D721Med (cell line): ENCODE results near the gene CAD.

Experiments
- DNase-seq: peaks from one replicate; pipeline ENCODE4 v3.0.0; 2011; ENCODE audit warnings: low spot score; ENCODE audit not compliant: insufficient read length
- FAIRE-seq: peaks from 2 replicates; lab custom pipeline; 2011; peaks lifted over from hg19 to GRCh38; lab: Jason Lieb, UNC
- TF ChIP-seq, protein P1 (sequence below): IDR thresholded peaks from 2 replicates; pipeline ENCODE4 v1.5.1; 2012; ENCODE audit warnings: mild to moderate bottlenecking, control low read depth; ENCODE audit not compliant: insufficient read depth; ENCODE audit errors: missing control alignments

The CAD gene

DNA sequence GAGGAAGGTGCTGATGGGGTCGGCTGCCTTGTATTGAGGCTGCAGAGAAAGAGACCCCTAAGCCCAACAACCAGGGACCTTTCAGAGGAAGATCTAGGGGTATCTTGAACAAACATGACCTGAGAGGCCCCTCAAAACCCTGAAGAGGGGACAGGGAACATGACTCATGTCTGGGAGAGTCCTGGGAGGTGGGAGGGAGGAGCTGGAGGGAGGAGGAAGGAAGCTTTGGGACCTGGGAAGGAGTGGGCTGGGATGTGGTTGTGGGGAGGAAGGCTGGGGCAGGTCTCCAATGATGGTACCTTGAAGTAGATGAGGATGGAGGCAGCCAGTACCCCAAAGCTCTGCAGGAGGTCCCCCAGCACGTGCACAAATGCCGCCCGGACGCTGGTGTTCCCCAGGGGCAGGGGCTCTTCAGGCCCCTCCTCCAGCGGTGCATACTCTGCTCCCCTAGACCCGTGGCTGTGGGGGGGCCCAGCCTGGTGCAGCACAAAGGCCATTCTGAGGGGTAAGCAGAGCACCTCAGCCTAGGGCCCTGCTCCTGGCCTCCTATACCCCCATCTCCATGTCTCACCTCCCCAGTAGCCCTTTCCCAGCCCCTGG lies 39.8 kb downstream of the CAD start:
- no peak for FAIRE-seq
- TF ChIP-seq, protein P1, sequence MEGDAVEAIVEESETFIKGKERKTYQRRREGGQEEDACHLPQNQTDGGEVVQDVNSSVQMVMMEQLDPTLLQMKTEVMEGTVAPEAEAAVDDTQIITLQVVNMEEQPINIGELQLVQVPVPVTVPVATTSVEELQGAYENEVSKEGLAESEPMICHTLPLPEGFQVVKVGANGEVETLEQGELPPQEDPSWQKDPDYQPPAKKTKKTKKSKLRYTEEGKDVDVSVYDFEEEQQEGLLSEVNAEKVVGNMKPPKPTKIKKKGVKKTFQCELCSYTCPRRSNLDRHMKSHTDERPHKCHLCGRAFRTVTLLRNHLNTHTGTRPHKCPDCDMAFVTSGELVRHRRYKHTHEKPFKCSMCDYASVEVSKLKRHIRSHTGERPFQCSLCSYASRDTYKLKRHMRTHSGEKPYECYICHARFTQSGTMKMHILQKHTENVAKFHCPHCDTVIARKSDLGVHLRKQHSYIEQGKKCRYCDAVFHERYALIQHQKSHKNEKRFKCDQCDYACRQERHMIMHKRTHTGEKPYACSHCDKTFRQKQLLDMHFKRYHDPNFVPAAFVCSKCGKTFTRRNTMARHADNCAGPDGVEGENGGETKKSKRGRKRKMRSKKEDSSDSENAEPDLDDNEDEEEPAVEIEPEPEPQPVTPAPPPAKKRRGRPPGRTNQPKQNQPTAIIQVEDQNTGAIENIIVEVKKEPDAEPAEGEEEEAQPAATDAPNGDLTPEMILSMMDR, result no peak
- no peak for DNase-seq

DNA sequence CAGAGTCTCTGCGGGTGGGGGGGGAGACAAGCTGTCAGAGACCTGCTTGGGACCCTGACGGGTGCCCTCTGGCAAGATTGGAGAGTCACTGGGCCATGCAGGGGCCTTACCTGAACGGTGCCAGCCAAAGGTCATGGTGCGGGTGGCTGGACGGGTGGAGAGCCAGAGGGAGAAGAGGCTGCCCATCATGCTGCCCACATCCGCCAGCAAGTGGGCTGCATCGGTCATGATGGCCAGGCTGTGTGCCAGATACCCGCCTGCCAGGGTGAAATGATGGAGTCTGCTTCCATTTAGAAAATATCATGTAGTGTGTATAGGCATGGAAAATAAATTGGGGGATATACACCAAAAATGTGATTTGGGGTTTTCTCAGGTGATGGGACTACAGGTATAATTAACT lies 40.9 kb downstream of the CAD start:
- DNase-seq, result no peak
- no peak for FAIRE-seq
- TF ChIP-seq, protein P1, result no peak

DNA sequence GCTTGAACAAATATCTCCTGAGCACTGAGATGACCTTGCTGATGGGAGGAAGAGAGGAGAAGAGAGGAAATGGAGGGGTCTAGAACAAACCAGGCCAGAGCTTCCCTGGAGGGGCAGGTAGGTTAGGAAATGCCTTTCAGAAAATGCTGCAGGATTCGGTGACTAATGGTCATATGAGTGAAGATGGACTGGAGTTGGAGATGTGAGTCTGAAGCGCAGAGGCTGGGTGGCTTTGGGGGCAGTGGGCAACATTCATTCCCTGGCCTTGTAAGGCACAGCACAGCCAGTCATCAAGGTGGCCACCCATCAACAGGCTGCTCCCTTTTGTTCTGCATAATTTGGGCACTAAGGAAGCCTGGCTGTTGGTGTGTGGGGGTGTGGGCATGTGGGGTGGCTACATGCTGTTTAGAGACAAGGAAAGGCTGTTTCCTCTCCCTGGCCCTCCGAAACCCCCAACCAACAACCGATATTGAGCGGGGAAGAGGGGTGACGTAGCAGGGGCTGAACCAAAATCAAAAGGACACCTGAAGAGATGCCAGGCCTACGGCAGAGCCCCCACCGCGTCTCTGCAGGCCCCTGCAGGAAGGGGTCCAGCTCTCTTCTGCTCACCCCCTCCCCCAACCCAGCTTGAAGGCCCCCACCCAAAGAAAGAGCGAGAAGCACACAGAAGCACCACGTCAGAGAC lies 44.2 kb downstream of the CAD start:
- TF ChIP-seq, protein P1, result no peak
- DNase-seq, result no peak
- no peak for FAIRE-seq

DNA sequence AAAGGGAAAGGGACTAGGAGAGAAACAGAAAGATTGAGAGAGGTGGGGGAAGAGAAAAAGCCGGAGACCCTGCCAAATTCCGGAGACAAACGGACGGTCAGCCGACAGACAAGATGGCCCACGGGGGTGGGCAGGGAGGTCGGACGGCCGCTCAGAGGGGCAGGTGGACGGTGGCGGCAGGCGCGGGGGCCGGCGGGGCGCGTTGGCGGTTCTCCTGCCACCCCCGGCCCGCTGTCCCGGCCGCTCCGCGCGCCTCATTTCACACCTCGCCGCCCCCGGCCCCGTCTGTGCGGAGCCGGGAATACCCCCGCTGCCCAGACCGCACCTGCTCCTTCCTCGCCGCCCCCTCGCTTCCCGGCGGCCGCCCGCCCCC lies 44.7 kb downstream of the CAD start:
- FAIRE-seq (no peak), DNase-seq (no peak)

DNA sequence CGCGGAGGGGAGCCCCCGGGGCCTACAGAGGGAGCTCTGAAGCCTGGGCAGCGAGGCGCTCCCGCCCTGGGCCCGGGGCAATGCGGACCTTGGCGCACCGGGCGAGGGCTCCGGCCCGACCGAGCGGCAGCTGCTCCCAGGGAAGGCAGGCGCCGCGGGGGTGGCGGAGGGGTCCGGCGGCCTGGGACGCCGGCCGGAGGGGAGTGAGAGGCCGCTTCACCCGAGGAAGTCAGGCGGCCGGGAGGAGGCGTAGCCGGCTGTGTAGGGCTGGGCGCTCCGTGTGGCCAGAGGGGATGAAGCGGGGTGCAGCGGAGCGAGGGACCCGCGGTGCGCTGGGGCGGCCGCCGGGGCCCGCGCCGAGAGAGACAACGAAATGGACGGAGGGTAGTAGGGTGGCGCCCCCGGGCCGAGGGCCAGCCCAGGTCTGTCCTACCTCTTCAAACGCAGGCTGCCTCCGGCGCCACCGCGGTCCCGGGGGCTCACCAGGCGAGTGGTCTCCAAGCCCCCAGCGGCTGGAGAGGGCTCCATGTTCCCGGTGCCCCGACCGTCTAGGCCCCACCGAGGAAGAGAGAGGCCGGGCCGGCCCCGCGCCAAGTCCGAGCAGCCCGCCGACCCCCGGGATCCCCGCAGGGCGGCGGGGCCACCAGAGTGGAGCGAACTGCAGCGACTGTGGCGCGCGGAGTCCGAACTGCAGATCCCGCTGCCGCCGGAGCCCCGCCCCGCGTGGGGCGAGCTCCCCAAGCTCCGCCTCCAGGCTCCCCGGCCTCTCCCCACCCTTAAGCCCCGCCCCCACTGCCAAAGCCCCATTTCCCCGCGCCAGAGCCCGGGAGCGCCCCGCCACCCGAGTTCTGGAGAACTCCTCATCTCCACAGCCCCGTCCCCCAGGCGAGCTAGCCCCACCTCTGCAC lies 45.5 kb downstream of the CAD start, which contains the start of gene SLC30A3:
SLC30A3 (minus strand) TSS at position 669 of the 908 bp plus-strand sequence; CDS start at position 528, 141 bp downstream.
- FAIRE-seq (no peak), DNase-seq (peak; percentile 96)
- TF ChIP-seq, protein P1, result no peak

More for the DNA sequence above, 44.7 kb downstream of the CAD start:
- TF ChIP-seq, protein P1, result no peak

DNA sequence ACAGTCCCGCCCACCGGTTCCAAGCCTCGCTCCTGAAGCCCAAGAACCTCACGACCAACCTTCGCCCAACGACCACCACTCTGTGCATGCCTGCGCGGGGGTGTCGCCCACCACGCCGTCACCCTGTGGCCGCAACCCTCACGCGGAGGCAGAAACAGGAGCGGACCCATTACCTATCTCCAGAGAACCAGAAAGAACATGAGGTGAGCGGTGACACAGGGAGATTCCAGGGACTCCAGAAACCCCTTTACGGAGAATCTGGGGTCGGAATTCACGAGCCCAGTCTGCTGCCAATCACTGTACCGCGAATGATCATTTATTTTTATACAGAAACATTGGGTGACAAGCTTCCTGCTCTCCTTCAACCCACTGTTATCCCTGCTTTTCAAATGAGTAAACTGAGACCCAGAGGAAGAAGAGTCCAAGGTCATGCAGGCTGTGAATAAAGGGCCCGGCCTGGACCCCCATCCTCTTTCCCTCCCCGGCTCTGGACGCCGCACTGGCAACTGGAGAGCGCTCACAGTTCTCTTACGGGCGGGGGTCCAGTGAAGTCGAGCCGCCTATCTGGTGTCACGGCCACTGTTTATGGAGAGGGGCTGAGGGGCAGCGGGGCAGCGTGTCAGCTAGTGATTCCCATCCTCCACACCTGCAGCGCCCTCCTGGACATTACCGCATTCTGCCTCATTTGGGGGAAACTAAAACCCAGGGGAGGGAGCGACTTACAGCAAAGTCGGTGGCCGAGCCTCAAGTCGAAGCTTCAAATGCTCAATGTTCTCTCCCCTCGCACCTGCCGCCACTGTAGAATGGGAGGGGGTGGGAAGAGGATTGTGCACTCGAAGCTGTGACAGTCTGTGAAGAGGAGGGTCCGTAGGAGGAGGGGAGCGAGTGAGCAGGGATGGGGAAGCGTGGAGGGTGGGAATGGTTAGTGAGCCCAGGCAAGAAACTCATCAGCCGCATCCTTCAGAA lies 46.4 kb downstream of the CAD start:
- no peak for FAIRE-seq
- TF ChIP-seq, protein P1, result no peak
- DNase-seq, result no peak
